ENCODE results near the gene NSMF.

Gene NSMF

GRCh38 chr9:137484551-137485315, 25.6 kb upstream of the NSMF start:
- H3K4me3 ChIP-seq (ENCODE audit: low read depth in 1 of 2, low read length in 2 of 2), result no peak overlapping the region
- no peaks in the 10 kb centered on the region for H3K9me3 ChIP-seq (ENCODE audit: control insufficient read depth in 1 of 2, low read length in 2 of 2)
- H3K36me3 ChIP-seq (ENCODE audit: control insufficient read depth in 1 of 2, insufficient read depth in 2 of 2, low read length in 2 of 2), result no peaks in the 10 kb centered on the region
- H3K27me3 ChIP-seq (ENCODE audit: control insufficient read depth in 1 of 2, insufficient read depth in 2 of 2, low read length in 2 of 2), result peaks cover 3 to 8% of the 10 kb centered on the region in 2 donors
- peaks cover 5 to 6% of the 10 kb centered on the region in 2 donors for H3K4me1 ChIP-seq (ENCODE audit: control insufficient read depth in 1 of 2, insufficient read depth in 2 of 2, low read length in 2 of 2)
- no peak overlapping the region for H3K9ac ChIP-seq (ENCODE audit: low read depth in 1 of 2, low read length in 2 of 2)
- H3K27ac ChIP-seq (ENCODE audit: low read depth, low read length), result no peak overlapping the region

GRCh38 chr9:137482094-137482781, 23.1 kb upstream of the NSMF start:
- peaks cover 0 to 3% of the 10 kb centered on the region in 2 donors for H3K27me3 ChIP-seq (ENCODE audit: control insufficient read depth in 1 of 2, insufficient read depth in 2 of 2, low read length in 2 of 2)
- H3K4me1 ChIP-seq (ENCODE audit: control insufficient read depth in 1 of 2, insufficient read depth in 2 of 2, low read length in 2 of 2), result no peaks in the 10 kb centered on the region
- no peaks in the 10 kb centered on the region for H3K9me3 ChIP-seq (ENCODE audit: control insufficient read depth in 1 of 2, low read length in 2 of 2)
- no peak overlapping the region for H3K4me3 ChIP-seq (ENCODE audit: low read depth in 1 of 2, low read length in 2 of 2)
- no peak overlapping the region for H3K9ac ChIP-seq (ENCODE audit: low read depth in 1 of 2, low read length in 2 of 2)
- H3K36me3 ChIP-seq (ENCODE audit: control insufficient read depth in 1 of 2, insufficient read depth in 2 of 2, low read length in 2 of 2), result no peaks in the 10 kb centered on the region
- no peak overlapping the region for H3K27ac ChIP-seq (ENCODE audit: low read depth, low read length)

GRCh38 chr9:137480686-137481683, 21.9 kb upstream of the NSMF start:
- no peaks in the 10 kb centered on the region for H3K36me3 ChIP-seq (ENCODE audit: control insufficient read depth in 1 of 2, insufficient read depth in 2 of 2, low read length in 2 of 2)
- no peak overlapping the region for H3K4me3 ChIP-seq (ENCODE audit: low read depth in 1 of 2, low read length in 2 of 2)
- H3K9ac ChIP-seq (ENCODE audit: low read depth in 1 of 2, low read length in 2 of 2), result no peak overlapping the region
- peaks cover 0 to 3% of the 10 kb centered on the region in 2 donors for H3K9me3 ChIP-seq (ENCODE audit: control insufficient read depth in 1 of 2, low read length in 2 of 2)
- no peaks in the 10 kb centered on the region for H3K27me3 ChIP-seq (ENCODE audit: control insufficient read depth in 1 of 2, insufficient read depth in 2 of 2, low read length in 2 of 2)
- no peaks in the 10 kb centered on the region for H3K4me1 ChIP-seq (ENCODE audit: control insufficient read depth in 1 of 2, insufficient read depth in 2 of 2, low read length in 2 of 2)
- H3K27ac ChIP-seq (ENCODE audit: low read depth, low read length), result no peak overlapping the region

- H3K27ac ChIP-seq (ENCODE audit: low read depth, low read length), result no peak overlapping the region
- no peak overlapping the region for H3K9ac ChIP-seq (ENCODE audit: low read depth in 1 of 2, low read length in 2 of 2)
- H3K36me3 ChIP-seq (ENCODE audit: control insufficient read depth in 1 of 2, insufficient read depth in 2 of 2, low read length in 2 of 2), result no peaks in the 10 kb centered on the region
- no peaks in the 10 kb centered on the region for H3K27me3 ChIP-seq (ENCODE audit: control insufficient read depth in 1 of 2, insufficient read depth in 2 of 2, low read length in 2 of 2)
- H3K4me1 ChIP-seq (ENCODE audit: control insufficient read depth in 1 of 2, insufficient read depth in 2 of 2, low read length in 2 of 2), result no peaks in the 10 kb centered on the region
- no peak overlapping the region for H3K4me3 ChIP-seq (ENCODE audit: low read depth in 1 of 2, low read length in 2 of 2)
- H3K9me3 ChIP-seq (ENCODE audit: control insufficient read depth in 1 of 2, low read length in 2 of 2), result peaks cover 2 to 7% of the 10 kb centered on the region in 2 donors
Observed at GRCh38 chr9:137479892-137480685, 21.0 kb upstream of the NSMF start.

GRCh38 chr9:137478962-137479861, 20.1 kb upstream of the NSMF start:
- H3K36me3 ChIP-seq (ENCODE audit: control insufficient read depth in 1 of 2, insufficient read depth in 2 of 2, low read length in 2 of 2), result no peaks in the 10 kb centered on the region
- no peak overlapping the region for H3K27ac ChIP-seq (ENCODE audit: low read depth, low read length)
- no peaks in the 10 kb centered on the region for H3K4me1 ChIP-seq (ENCODE audit: control insufficient read depth in 1 of 2, insufficient read depth in 2 of 2, low read length in 2 of 2)
- H3K9me3 ChIP-seq (ENCODE audit: control insufficient read depth in 1 of 2, low read length in 2 of 2), result peaks cover 3 to 7% of the 10 kb centered on the region in 2 donors
- H3K4me3 ChIP-seq (ENCODE audit: low read depth in 1 of 2, low read length in 2 of 2), result no peak overlapping the region
- H3K27me3 ChIP-seq (ENCODE audit: control insufficient read depth in 1 of 2, insufficient read depth in 2 of 2, low read length in 2 of 2), result no peaks in the 10 kb centered on the region
- no peak overlapping the region for H3K9ac ChIP-seq (ENCODE audit: low read depth in 1 of 2, low read length in 2 of 2)

- Histone ChIP-seq H3K27ac (ENCODE audit: low read depth, low read length) (no peak overlapping the region), H3K36me3 (ENCODE audit: control insufficient read depth in 1 of 2, insufficient read depth in 2 of 2, low read length in 2 of 2) (no peaks in the 10 kb centered on the region), H3K4me1 (ENCODE audit: control insufficient read depth in 1 of 2, insufficient read depth in 2 of 2, low read length in 2 of 2) (no peaks in the 10 kb centered on the region), H3K9me3 (ENCODE audit: control insufficient read depth in 1 of 2, low read length in 2 of 2) (peaks cover 3 to 7% of the 10 kb centered on the region in 2 donors), H3K27me3 (ENCODE audit: control insufficient read depth in 1 of 2, insufficient read depth in 2 of 2, low read length in 2 of 2) (no peaks in the 10 kb centered on the region), H3K9ac (ENCODE audit: low read depth in 1 of 2, low read length in 2 of 2) (no peak overlapping the region), H3K4me3 (ENCODE audit: low read depth in 1 of 2, low read length in 2 of 2) (no peak overlapping the region)
Observed at GRCh38 chr9:137478613-137478961, 19.5 kb upstream of the NSMF start.

GRCh38 chr9:137477778-137478612, 18.9 kb upstream of the NSMF start:
- H3K4me1 ChIP-seq (ENCODE audit: control insufficient read depth in 1 of 2, insufficient read depth in 2 of 2, low read length in 2 of 2), result no peaks in the 10 kb centered on the region
- H3K27ac ChIP-seq (ENCODE audit: low read depth, low read length), result no peak overlapping the region
- peaks cover 3 to 7% of the 10 kb centered on the region in 2 donors for H3K9me3 ChIP-seq (ENCODE audit: control insufficient read depth in 1 of 2, low read length in 2 of 2)
- no peaks in the 10 kb centered on the region for H3K27me3 ChIP-seq (ENCODE audit: control insufficient read depth in 1 of 2, insufficient read depth in 2 of 2, low read length in 2 of 2)
- H3K36me3 ChIP-seq (ENCODE audit: control insufficient read depth in 1 of 2, insufficient read depth in 2 of 2, low read length in 2 of 2), result no peaks in the 10 kb centered on the region
- no peak overlapping the region for H3K4me3 ChIP-seq (ENCODE audit: low read depth in 1 of 2, low read length in 2 of 2)
- no peak overlapping the region for H3K9ac ChIP-seq (ENCODE audit: low read depth in 1 of 2, low read length in 2 of 2)

GRCh38 chr9:137476856-137477255, 17.7 kb upstream of the NSMF start:
- Histone ChIP-seq H3K4me1 (ENCODE audit: control insufficient read depth in 1 of 2, insufficient read depth in 2 of 2, low read length in 2 of 2) (no peaks in the 10 kb centered on the region), H3K9me3 (ENCODE audit: control insufficient read depth in 1 of 2, low read length in 2 of 2) (peaks cover 3 to 7% of the 10 kb centered on the region in 2 donors), H3K27ac (ENCODE audit: low read depth, low read length) (no peak overlapping the region), H3K4me3 (ENCODE audit: low read depth in 1 of 2, low read length in 2 of 2) (no peak overlapping the region), H3K27me3 (ENCODE audit: control insufficient read depth in 1 of 2, insufficient read depth in 2 of 2, low read length in 2 of 2) (no peaks in the 10 kb centered on the region), H3K9ac (ENCODE audit: low read depth in 1 of 2, low read length in 2 of 2) (no peak overlapping the region), H3K36me3 (ENCODE audit: control insufficient read depth in 1 of 2, insufficient read depth in 2 of 2, low read length in 2 of 2) (no peaks in the 10 kb centered on the region)
